HepG2 (cell line): Measurements from ENCODE around the gene MAMSTR. TPM values are rescaled to one million over a fixed set of nuclear protein-coding genes. Genes with fewer than 3 reads are reported as not detected.

Source experiments
- DMAP1 ChIP-seq: IDR thresholded peaks from 2 replicates; pipeline ENCODE4 v1.6.1; 2016
- DNMT1 ChIP-seq: sonication (generic); formaldehyde crosslinking; IDR thresholded peaks from 2 replicates; pipeline ENCODE4 v1.5.1; 2020; ENCODE audit warnings: mild to moderate bottlenecking, missing genetic modification reagents
- FOXA3 ChIP-seq: IDR thresholded peaks from 2 replicates; pipeline ENCODE4 v1.6.1; 2016; ENCODE audit warnings: missing genetic modification reagents, missing compliant biosample characterization
- GLI4 ChIP-seq: sonication (generic); formaldehyde crosslinking; IDR thresholded peaks from 2 replicates; pipeline ENCODE4 v1.5.1; 2020; ENCODE audit warnings: missing genetic modification reagents, mild to moderate bottlenecking, moderate library complexity, borderline replicate concordance
- HCFC1 ChIP-seq: fragments of 150-350 bp; IDR thresholded peaks from 2 replicates; pipeline ENCODE4 v1.6.1; 2014; ENCODE audit warnings: low read depth, low read length
- HNF4A ChIP-seq: sonication (generic); formaldehyde crosslinking; IDR thresholded peaks from 2 replicates; pipeline ENCODE4 v1.4.0; 2020; ENCODE audit warnings: missing genetic modification reagents
- HNRNPL ChIP-seq: fragments of 200-400 bp; formaldehyde crosslinking; IDR thresholded peaks from 2 replicates; pipeline ENCODE4 v1.6.1; 2017; ENCODE audit warnings: mild to moderate bottlenecking, low read depth, low read length
- MXD1 ChIP-seq: sonication (generic); formaldehyde crosslinking; IDR thresholded peaks from 2 replicates; pipeline ENCODE4 v1.4.0; 2020; ENCODE audit warnings: mild to moderate bottlenecking, missing genetic modification reagents
- MZF1 ChIP-seq: sonication (generic); formaldehyde crosslinking; IDR thresholded peaks from 2 replicates; pipeline ENCODE4 v1.8.1; 2023; ENCODE audit warnings: mild to moderate bottlenecking, missing genetic modification reagents, borderline replicate concordance
- PAX8 ChIP-seq: sonication (generic); formaldehyde crosslinking; IDR thresholded peaks from 2 replicates; pipeline ENCODE4 v1.8.0; 2022; ENCODE audit warnings: mild to moderate bottlenecking, missing genetic modification reagents, borderline replicate concordance
- PHF5A ChIP-seq: IDR thresholded peaks from one replicate; pipeline ENCODE4 v1.6.1; 2018; ENCODE audit warnings: low read depth, missing genetic modification reagents; ENCODE audit not compliant: unreplicated experiment
- RARG ChIP-seq: sonication (generic); formaldehyde crosslinking; IDR thresholded peaks from 2 replicates; pipeline ENCODE4 v1.4.0; 2020; ENCODE audit warnings: low read depth, mild to moderate bottlenecking, missing genetic modification reagents
- RFX1 ChIP-seq: fragments of 450-650 bp; IDR thresholded peaks from 2 replicates; pipeline ENCODE4 v1.6.1; 2017
- SMARCE1 ChIP-seq: fragments of 450-650 bp; IDR thresholded peaks from 2 replicates; pipeline ENCODE4 v1.6.1; 2017; ENCODE audit warnings: borderline replicate concordance
- SNAPC5 ChIP-seq: sonication (generic); formaldehyde crosslinking; IDR thresholded peaks from 2 replicates; pipeline ENCODE4 v1.8.1; 2023; ENCODE audit warnings: mild to moderate bottlenecking, missing genetic modification reagents, borderline replicate concordance
- ZBTB44 ChIP-seq: sonication (generic); formaldehyde crosslinking; IDR thresholded peaks from 2 replicates; pipeline ENCODE4 v1.4.0; 2020; ENCODE audit warnings: missing genetic modification reagents
- ZFP36L1 ChIP-seq: sonication (generic); formaldehyde crosslinking; IDR thresholded peaks from 2 replicates; pipeline ENCODE4 v1.8.0; 2022; ENCODE audit warnings: mild to moderate bottlenecking, missing genetic modification reagents, moderate library complexity
- ZFP62 ChIP-seq: sonication (generic); formaldehyde crosslinking; IDR thresholded peaks from 2 replicates; pipeline ENCODE4 v1.4.0; 2020; ENCODE audit warnings: missing genetic modification reagents
- ZFP82 ChIP-seq: sonication (generic); formaldehyde crosslinking; IDR thresholded peaks from 2 replicates; pipeline ENCODE4 v1.5.1; 2020; ENCODE audit warnings: mild to moderate bottlenecking, missing genetic modification reagents, borderline replicate concordance
- ZHX1 ChIP-seq: sonication (generic); formaldehyde crosslinking; IDR thresholded peaks from 2 replicates; pipeline ENCODE4 v1.8.1; 2022; ENCODE audit warnings: low read depth, mild to moderate bottlenecking, missing genetic modification reagents
- ZMYM2 ChIP-seq: sonication (generic); formaldehyde crosslinking; IDR thresholded peaks from 2 replicates; pipeline ENCODE4 v1.8.0; 2022; ENCODE audit warnings: mild to moderate bottlenecking, missing genetic modification reagents
- ZNF33B ChIP-seq: sonication (generic); formaldehyde crosslinking; IDR thresholded peaks from 2 replicates; pipeline ENCODE4 v1.5.1; 2020; ENCODE audit warnings: mild to moderate bottlenecking, missing genetic modification reagents
- ZNF34 ChIP-seq: sonication (generic); formaldehyde crosslinking; IDR thresholded peaks from 2 replicates; pipeline ENCODE4 v1.4.0; 2020; ENCODE audit warnings: mild to moderate bottlenecking, missing genetic modification reagents, borderline replicate concordance
- ZNF564 ChIP-seq: sonication (generic); formaldehyde crosslinking; IDR thresholded peaks from 2 replicates; pipeline ENCODE4 v1.8.1; 2023; ENCODE audit warnings: mild to moderate bottlenecking, missing genetic modification reagents
- ZNF816 ChIP-seq: sonication (generic); formaldehyde crosslinking; IDR thresholded peaks from 2 replicates; pipeline ENCODE4 v1.8.0; 2022; ENCODE audit warnings: missing genetic modification reagents, mild to moderate bottlenecking, borderline replicate concordance
- ZNF83 ChIP-seq: sonication (generic); formaldehyde crosslinking; IDR thresholded peaks from 2 replicates; pipeline ENCODE4 v1.4.0; 2020; ENCODE audit warnings: missing genetic modification reagents, mild to moderate bottlenecking, borderline replicate concordance
- polyA plus RNA-seq, 8 experiments: library from polyadenylated mRNA; depleted of rRNA in 3 of 8; stranded (reverse) in 7 of 8; unstranded in 1 of 8; fragments of >200 nt; fragmentation: Illumina TruSeq in 4 of 8; extraction: Trizol in 4 of 8; gene quantifications; 2 replicates each; pipeline versions ENCODE4 v1.2.1 to v1.2.3, GENCODE V29; 2011 to 2016; ENCODE audit warnings: low read depth in 4 of 8, missing spikeins in 1 of 8, mixed read lengths in 1 of 8; ENCODE audit not compliant: insufficient read depth in 1 of 8
- total RNA-seq, 5 experiments: library from RNA; depleted of rRNA; stranded (reverse); fragments of >200 nt; fragmentation: Illumina TruSeq; extraction: Trizol; gene quantifications; 2 replicates each; pipeline ENCODE4 v1.2.3, GENCODE V29; 2016; ENCODE audit warnings: low read depth in 1 of 5

Gene MAMSTR
- total and polyA plus RNA-seq, 2 of the 13 experiments (the other 11 are each of a cell fraction or from before 2014, with no cell fraction given) = 2.2 to 2.4 TPM

- TF ChIP-seq DNMT1 (no peak), MXD1 (CRISPR knock-in tag) (peak; percentile 65), MZF1 (CRISPR knock-in tag) (no peak), RFX1 (no peak), ZMYM2 (CRISPR knock-in tag) (no peak), DMAP1 (CRISPR knock-in tag) (no peak), ZNF564 (CRISPR knock-in tag) (no peak), PAX8 (CRISPR knock-in tag) (no peak), ZNF83 (CRISPR knock-in tag) (no peak), FOXA3 (CRISPR knock-in tag) (no peak; the same call in 1 of the 2 replicates), HNRNPL (0 out of 2 replicates have a peak, but pooled peaks have one; percentile 43), ZNF816 (CRISPR knock-in tag) (0 out of 2 replicates have a peak, but pooled peaks have one; percentile 11), ZFP82 (CRISPR knock-in tag) (no peak; the same call in 1 of the 2 replicates), HCFC1 (no peak; the same call in 1 of the 2 replicates), ZFP36L1 (peak; percentile 13; the same call in 1 of the 2 replicates), HNF4A (CRISPR knock-in tag) (no peak), PHF5A (CRISPR knock-in tag) (no peak), ZFP62 (CRISPR knock-in tag) (no peak), ZNF33B (CRISPR knock-in tag) (peak; percentile 44; the same call in 1 of the 2 replicates), RARG (CRISPR knock-in tag) (no peak), ZHX1 (CRISPR knock-in tag) (no peak; the same call in 1 of the 2 replicates), SMARCE1 (no peak), ZBTB44 (CRISPR knock-in tag) (no peak), ZNF34 (CRISPR knock-in tag) (no peak), GLI4 (CRISPR knock-in tag) (peak; percentile 44; the same call in 1 of the 2 replicates), SNAPC5 (CRISPR knock-in tag) (no peak)
Observed at GRCh38 chr19:48713864-48714755, 5.4 kb downstream of the MAMSTR start (continued).
